SK-N-MC (cell line): ENCODE results near the gene OR2W1.

ENCODE experiments used
- DNase-seq: peaks from one replicate; pipeline ENCODE4 v3.0.0-alpha.2; 2011; ENCODE audit warnings: low read depth, low spot score
- H3K27ac ChIP-seq: fragments of 200-600 bp; sonication (generic); 2 replicates; pipeline ENCODE4 v1.5.1; 2016; ENCODE audit warnings: mixed run types
- H3K36me3 ChIP-seq: fragments of 200-600 bp; sonication (generic); 2 replicates; pipeline ENCODE4 v1.6.1; 2017; ENCODE audit warnings: antibody characterized with exemption, low read length, mixed read lengths; ENCODE audit not compliant: insufficient read depth
- H3K4me3 ChIP-seq: fragments of 200-600 bp; sonication (generic); 2 replicates; pipeline ENCODE4 v1.5.1; 2016
- H3K9ac ChIP-seq: fragments of 200-600 bp; sonication (generic); 2 replicates; pipeline ENCODE4 v1.8.0; 2017; ENCODE audit warnings: mixed run types, mixed read lengths; ENCODE audit not compliant: insufficient read length
- H3K9me3 ChIP-seq: fragments of 200-600 bp; sonication (generic); 2 replicates; pipeline ENCODE4 v1.6.1; 2017; ENCODE audit warnings: low read depth, mild to moderate bottlenecking, antibody characterized with exemption, low read length, moderate library complexity, mixed read lengths
- EZH2 ChIP-seq: fragments of 200-600 bp; sonication (generic); IDR thresholded peaks from one replicate; pipeline ENCODE4 v1.6.1; 2017; ENCODE audit warnings: antibody characterized with exemption
- FOXP2 ChIP-seq: optimal IDR thresholded peaks from 2 replicates; pipeline ENCODE3; 2011; ENCODE audit warnings: mild to moderate bottlenecking, moderate library complexity; ENCODE audit not compliant: insufficient read depth; ENCODE audit errors: extremely low read length, control extremely low read depth
- POLR2AphosphoS5 ChIP-seq: IDR thresholded peaks from 2 replicates; pipeline ENCODE4 v1.6.1; 2012; ENCODE audit warnings: mild to moderate bottlenecking, low read depth, low read length, borderline replicate concordance

Gene OR2W1, protein sequence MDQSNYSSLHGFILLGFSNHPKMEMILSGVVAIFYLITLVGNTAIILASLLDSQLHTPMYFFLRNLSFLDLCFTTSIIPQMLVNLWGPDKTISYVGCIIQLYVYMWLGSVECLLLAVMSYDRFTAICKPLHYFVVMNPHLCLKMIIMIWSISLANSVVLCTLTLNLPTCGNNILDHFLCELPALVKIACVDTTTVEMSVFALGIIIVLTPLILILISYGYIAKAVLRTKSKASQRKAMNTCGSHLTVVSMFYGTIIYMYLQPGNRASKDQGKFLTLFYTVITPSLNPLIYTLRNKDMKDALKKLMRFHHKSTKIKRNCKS

GRCh38 chr6:29045075-29045474 lies at the start of gene OR2W1:
Gene OR2W1, minus strand, starts transcription at chr6:29045175. Its CDS starts 0 bp downstream, at chr6:29045175.
- no peak for DNase-seq
- Histone ChIP-seq H3K9ac (no peak within 1 kb of the TSS), H3K9me3 (no peaks in the 10 kb centered on the region), H3K27ac (no peak within 1 kb of the TSS), H3K36me3 (no peaks in the 10 kb centered on the region), H3K4me3 (no peak within 1 kb of the TSS)
- TF ChIP-seq POLR2AphosphoS5: no peak
- no peak for TF ChIP-seq EZH2
- TF ChIP-seq FOXP2: no peak

DNA sequence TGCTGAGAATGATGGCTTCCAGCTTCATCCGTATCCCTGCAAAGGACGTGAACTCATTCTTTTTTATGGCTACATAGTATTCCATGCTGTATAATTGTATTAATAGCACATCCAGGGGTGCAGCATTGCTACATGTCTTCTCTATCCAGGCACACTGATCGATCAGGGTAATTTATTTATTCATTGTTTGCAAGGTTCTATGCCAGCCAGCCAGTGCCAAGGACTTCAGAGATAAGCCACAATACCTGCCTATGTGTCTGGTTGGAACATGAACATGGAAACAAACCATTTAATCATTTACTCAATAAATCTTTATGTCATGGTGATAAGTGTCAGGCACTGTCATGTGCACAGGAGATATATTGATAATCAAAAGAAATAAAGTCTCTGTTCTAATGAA lies 48.0 kb upstream of the OR2W1 start:
- TF ChIP-seq FOXP2: no peak
- TF ChIP-seq POLR2AphosphoS5: no peak
- no peak for TF ChIP-seq EZH2
- H3K9me3 ChIP-seq: no peaks in the 10 kb centered on the region
- H3K9ac ChIP-seq: no peak overlapping the region
- H3K36me3 ChIP-seq: no peaks in the 10 kb centered on the region
- H3K27ac ChIP-seq: no peak overlapping the region
- DNase-seq: no peak
- H3K4me3 ChIP-seq: no peak overlapping the region

DNA sequence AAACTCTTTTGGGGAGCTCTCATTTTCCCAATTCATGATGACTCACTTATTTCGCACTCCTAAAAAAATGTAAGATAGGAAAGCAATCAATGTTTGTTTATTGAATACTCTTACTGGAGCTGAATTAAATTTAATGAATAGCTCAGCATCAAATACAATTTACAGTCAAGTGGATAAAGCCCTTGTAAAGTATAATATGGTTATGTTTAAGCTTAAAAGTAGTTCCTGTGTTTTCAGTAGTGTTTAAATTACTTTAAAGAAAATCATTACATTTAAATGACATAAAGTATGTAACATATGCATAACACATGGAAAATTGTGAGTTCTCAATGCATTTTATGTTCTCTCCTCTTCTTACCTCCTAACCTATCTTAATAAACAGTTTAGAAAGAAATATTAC lies 42.2 kb upstream of the OR2W1 start, which contains the start of gene OR2B3:
TSS of gene OR2B3 (minus strand) at position 101 of the 400 bp plus-strand sequence. CDS start at position 36, 65 bp downstream.
- Histone ChIP-seq H3K4me3 (no peak within 1 kb of the TSS), H3K9ac (no peak within 1 kb of the TSS), H3K9me3 (no peaks in the 10 kb centered on the region), H3K36me3 (no peaks in the 10 kb centered on the region), H3K27ac (no peak within 1 kb of the TSS)
- DNase-seq: no peak
- TF ChIP-seq EZH2: no peak

- no peak for DNase-seq
- no peak overlapping the region for H3K27ac ChIP-seq
- TF ChIP-seq POLR2AphosphoS5: no peak
- TF ChIP-seq FOXP2: no peak
- TF ChIP-seq EZH2: no peak
- no peaks in the 10 kb centered on the region for H3K36me3 ChIP-seq
- H3K9ac ChIP-seq: no peak overlapping the region
- no peaks in the 10 kb centered on the region for H3K9me3 ChIP-seq
- no peak overlapping the region for H3K4me3 ChIP-seq
Observed at GRCh38 chr6:29082457-29082856, 37.5 kb upstream of the OR2W1 start.

DNA sequence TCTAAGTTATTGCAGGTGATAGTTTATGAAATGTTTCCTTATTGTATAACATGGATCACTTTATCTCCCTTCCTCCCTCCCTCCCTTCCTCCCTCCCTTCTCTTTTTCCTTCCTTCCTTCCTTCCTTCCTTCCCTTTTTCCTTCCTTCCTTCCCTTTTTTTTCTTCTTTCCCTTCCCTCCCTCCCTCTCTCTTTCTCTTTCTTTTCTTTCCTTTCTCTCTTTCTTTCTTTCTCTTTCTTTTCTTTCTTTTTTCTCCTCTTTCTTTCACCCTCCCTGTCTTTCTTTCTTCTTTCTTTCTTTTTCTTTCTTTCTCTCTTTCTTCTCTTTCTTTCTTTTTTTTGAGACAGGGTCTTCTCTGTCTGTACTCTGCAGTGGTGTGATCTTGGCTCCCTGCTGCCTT lies 36.3 kb upstream of the OR2W1 start:
- no peak for DNase-seq
- H3K36me3 ChIP-seq: no peaks in the 10 kb centered on the region
- H3K4me3 ChIP-seq: no peak overlapping the region
- H3K9me3 ChIP-seq: no peaks in the 10 kb centered on the region
- TF ChIP-seq POLR2AphosphoS5: no peak
- TF ChIP-seq FOXP2: no peak
- H3K9ac ChIP-seq: no peak overlapping the region
- no peak overlapping the region for H3K27ac ChIP-seq

DNA sequence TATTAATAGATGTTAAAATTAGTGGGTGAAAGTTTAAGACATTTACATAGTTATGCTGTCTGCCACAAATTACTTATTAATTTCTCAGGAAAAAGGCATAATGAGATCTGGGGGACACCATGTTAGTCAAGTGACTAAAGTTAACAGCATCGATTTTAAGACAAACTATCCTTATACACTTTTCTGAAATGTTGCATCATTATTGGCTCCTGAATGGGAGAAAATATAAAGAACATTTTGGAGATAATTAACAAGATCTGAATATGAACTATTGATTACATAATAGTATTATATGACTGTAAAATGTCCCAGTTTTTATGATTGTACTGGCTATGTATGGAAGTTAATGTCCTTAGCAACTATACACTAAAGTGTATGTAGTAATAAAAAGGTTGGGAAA lies 34.2 kb upstream of the OR2W1 start:
- Histone ChIP-seq H3K4me3 (no peak overlapping the region), H3K27ac (no peak overlapping the region), H3K9ac (no peak overlapping the region), H3K36me3 (no peaks in the 10 kb centered on the region), H3K9me3 (no peaks in the 10 kb centered on the region)
- TF ChIP-seq POLR2AphosphoS5: no peak
- no peak for TF ChIP-seq FOXP2
- TF ChIP-seq EZH2: no peak
- no peak for DNase-seq

- no peak for DNase-seq
Observed at GRCh38 chr6:29071831-29072723, 27.1 kb upstream of the OR2W1 start.

GRCh38 chr6:29051680-29052079 lies 6.7 kb upstream of the OR2W1 start:
- Histone ChIP-seq H3K36me3 (no peaks in the 10 kb centered on the region), H3K9me3 (no peaks in the 10 kb centered on the region), H3K4me3 (no peak overlapping the region), H3K9ac (no peak overlapping the region), H3K27ac (no peak overlapping the region)
- DNase-seq: no peak
- no peak for TF ChIP-seq FOXP2
- no peak for TF ChIP-seq POLR2AphosphoS5
- TF ChIP-seq EZH2: no peak

More at GRCh38 chr6:29071831-29072723, 27.1 kb upstream of the OR2W1 start:
- Histone ChIP-seq H3K36me3 (no peaks in the 10 kb centered on the region), H3K27ac (no peak overlapping the region), H3K4me3 (no peak overlapping the region), H3K9me3 (no peaks in the 10 kb centered on the region), H3K9ac (no peak overlapping the region)
- no peak for TF ChIP-seq FOXP2
- TF ChIP-seq POLR2AphosphoS5: no peak
- TF ChIP-seq EZH2: no peak
